H1 (cell line): ENCODE results near the gene ITPKB. TPM values are rescaled to one million over a fixed set of nuclear protein-coding genes. Genes with fewer than 3 reads are reported as not detected.

Source experiments
- CTCF ChIA-PET: fragments of 300-600 bp; sonication (Branson Sonifier 250); formaldehyde crosslinking; loops from one replicate; lab custom pipeline; 2021; ENCODE audit not compliant: partially characterized antibody; lab: Charles Lee
- POLR2A ChIA-PET: fragments of 300-600 bp; sonication (Branson Sonifier 250); formaldehyde crosslinking; loops from one replicate; lab custom pipeline; 2021; ENCODE audit warnings: inconsistent platforms; ENCODE audit not compliant: partially characterized antibody; lab: Charles Lee
- DNase-seq, 2 experiments: peaks; one replicate each; pipeline versions ENCODE4 v3.0.0 to v3.0.0-alpha.2; 2010 to 2022; ENCODE audit warnings: low spot score in 2 of 2, low read depth in 1 of 2, mixed read lengths in 1 of 2
- FAIRE-seq: peaks from 2 replicates; lab custom pipeline; 2011; peaks lifted over from hg19 to GRCh38; lab: Jason Lieb, UNC
- H2AFZ ChIP-seq: 2 replicates; pipeline ENCODE4 v1.8.1; 2012; ENCODE audit warnings: low read length, inconsistent platforms
- H2AK5ac ChIP-seq: 2 replicates; pipeline ENCODE4 v1.6.1; 2013; ENCODE audit warnings: low read depth, low read length
- H2BK120ac ChIP-seq: replicated peaks from 2 replicates; pipeline ENCODE3; 2013; ENCODE audit warnings: low read depth, low read length, inconsistent platforms
- H2BK12ac ChIP-seq: 2 replicates; pipeline ENCODE4 v1.6.1; 2013; ENCODE audit warnings: low read depth, low read length
- H2BK15ac ChIP-seq: 2 replicates; pipeline ENCODE4 v1.6.1; 2013; ENCODE audit warnings: low read length
- H2BK20ac ChIP-seq: 2 replicates; pipeline ENCODE4 v1.6.1; 2013; ENCODE audit warnings: low read length
- H2BK5ac ChIP-seq: 2 replicates; pipeline ENCODE4 v1.6.1; 2013; ENCODE audit warnings: low read depth, low read length
- H3K14ac ChIP-seq: 2 replicates; pipeline ENCODE4 v1.6.1; 2013; ENCODE audit warnings: inconsistent platforms; ENCODE audit not compliant: insufficient read length
- H3K18ac ChIP-seq: 2 replicates; pipeline ENCODE4 v1.6.1; 2013; ENCODE audit warnings: low read length; ENCODE audit errors: extremely low read depth
- H3K23ac ChIP-seq: 2 replicates; pipeline ENCODE4 v1.6.1; 2013; ENCODE audit warnings: inconsistent platforms; ENCODE audit not compliant: insufficient read length
- H3K23me2 ChIP-seq: 2 replicates; pipeline ENCODE4 v1.6.1; 2013; ENCODE audit warnings: low read depth, low read length
- H3K27ac ChIP-seq: 2 replicates; pipeline ENCODE4 v1.6.1; 2011; ENCODE audit warnings: low read depth, low read length, inconsistent platforms
- H3K27me3 ChIP-seq, 4 experiments: replicated peaks in 1 of 4; 1 replicate in 1 of 4; 2 replicates in 3 of 4; pipeline versions ENCODE4 v1.6.1 to v1.8.1; 2011 to 2013; ENCODE audit warnings: low read length in 3 of 4, mild to moderate bottlenecking in 3 of 4, inconsistent platforms in 2 of 4, mixed read lengths in 2 of 4, moderate library complexity in 1 of 4; ENCODE audit not compliant: control insufficient read depth in 3 of 4, insufficient read depth in 3 of 4; ENCODE audit errors: extremely low read depth in 1 of 4
- H3K36me3 ChIP-seq, 4 experiments: 2 replicates each; pipeline versions ENCODE4 v1.6.1 to v1.8.1; 2011 to 2013; ENCODE audit warnings: mild to moderate bottlenecking in 4 of 4, low read length in 3 of 4, moderate library complexity in 2 of 4, control low read depth in 1 of 4, inconsistent platforms in 1 of 4; ENCODE audit not compliant: insufficient read depth in 4 of 4, control insufficient read depth in 2 of 4
- H3K4ac ChIP-seq: replicated peaks from 2 replicates; pipeline ENCODE3; 2013; ENCODE audit warnings: low read length, low read depth, mixed read lengths, inconsistent platforms; ENCODE audit not compliant: insufficient read length
- H3K4me1 ChIP-seq, 4 experiments: replicated peaks in 1 of 4; 1 replicate in 1 of 4; 2 replicates in 3 of 4; pipeline versions ENCODE4 v1.6.1 to v1.8.1; 2011 to 2013; ENCODE audit warnings: low read length in 3 of 4, inconsistent platforms in 2 of 4, mixed read lengths in 1 of 4; ENCODE audit not compliant: insufficient read depth in 4 of 4, control insufficient read depth in 3 of 4
- H3K4me2 ChIP-seq, 2 experiments: 2 replicates each; pipeline versions ENCODE4 v1.6.1 to v1.8.1; 2011 to 2013; ENCODE audit warnings: low read depth in 2 of 2, low read length in 2 of 2, control low read depth in 1 of 2, inconsistent platforms in 1 of 2, mild to moderate bottlenecking in 1 of 2; ENCODE audit not compliant: insufficient read depth in 1 of 2
- H3K4me3 ChIP-seq, 4 experiments: fragments of 200-600, 300-600 bp in 1 of 4; sonication (generic), shearing (Covaris generic), sonication (Bioruptor Twin) in 1 of 4; 2 replicates each; pipeline versions ENCODE4 v1.5.1 to v1.8.1; 2011 to 2016; ENCODE audit warnings: low read length in 4 of 4, low read depth in 3 of 4, control low read depth in 2 of 4, inconsistent platforms in 2 of 4, mild to moderate bottlenecking in 2 of 4, mixed read lengths in 1 of 4, moderate library complexity in 1 of 4; ENCODE audit not compliant: insufficient read depth in 2 of 4; ENCODE audit errors: extremely low read depth in 1 of 4
- H3K56ac ChIP-seq: replicated peaks from 2 replicates; pipeline ENCODE3; 2013; ENCODE audit warnings: low read depth, mild to moderate bottlenecking, mixed read lengths, low read length, inconsistent platforms; ENCODE audit not compliant: insufficient read length
- H3K79me1 ChIP-seq: 2 replicates; pipeline ENCODE4 v1.6.1; 2013; ENCODE audit warnings: low read depth, low read length, control low read depth
- H3K79me2 ChIP-seq, 2 experiments: 2 replicates each; pipeline versions ENCODE4 v1.6.1 to v1.8.1; 2012 to 2013; ENCODE audit warnings: low read length in 2 of 2, mild to moderate bottlenecking in 2 of 2, inconsistent platforms in 1 of 2; ENCODE audit not compliant: insufficient read depth in 2 of 2, control insufficient read depth in 1 of 2
- H3K9ac ChIP-seq, 4 experiments: replicated peaks in 1 of 4; 1 replicate in 1 of 4; 2 replicates in 3 of 4; pipeline versions ENCODE4 v1.6.1 to v1.8.1; 2011 to 2013; ENCODE audit warnings: low read depth in 3 of 4, low read length in 3 of 4, control low read depth in 2 of 4, mild to moderate bottlenecking in 2 of 4, moderate library complexity in 2 of 4, inconsistent platforms in 1 of 4; ENCODE audit errors: extremely low read depth in 1 of 4
- H3K9me3 ChIP-seq, 2 experiments: 2 replicates each; pipeline versions ENCODE4 v1.6.1 to v1.8.1; 2012 to 2013; ENCODE audit warnings: mild to moderate bottlenecking in 2 of 2, moderate library complexity in 2 of 2, control low read depth in 1 of 2, inconsistent platforms in 1 of 2, low read depth in 1 of 2, low read length in 1 of 2, mixed read lengths in 1 of 2; ENCODE audit not compliant: insufficient read depth in 2 of 2
- H4K20me1 ChIP-seq, 2 experiments: replicated peaks in 1 of 2; 2 replicates each; pipeline versions ENCODE3 to v1.8.1; 2011 to 2013; ENCODE audit warnings: inconsistent platforms in 2 of 2, low read length in 2 of 2, mild to moderate bottlenecking in 1 of 2; ENCODE audit not compliant: insufficient read depth in 2 of 2, control insufficient read depth in 1 of 2
- H4K5ac ChIP-seq: 2 replicates; pipeline ENCODE4 v1.6.1; 2013; ENCODE audit warnings: low read length, low read depth, mixed read lengths, inconsistent platforms; ENCODE audit not compliant: insufficient read length
- H4K8ac ChIP-seq: 2 replicates; pipeline ENCODE4 v1.8.0; 2013; ENCODE audit warnings: mild to moderate bottlenecking, moderate library complexity, low read length, inconsistent platforms; ENCODE audit not compliant: insufficient read depth; ENCODE audit errors: extremely low read depth
- H4K91ac ChIP-seq: replicated peaks from 2 replicates; pipeline ENCODE3; 2013; ENCODE audit warnings: low read length, mixed read lengths, inconsistent platforms; ENCODE audit not compliant: insufficient read length
- CEBPB ChIP-seq: IDR thresholded peaks from 2 replicates; pipeline ENCODE4 v1.6.1; 2012; ENCODE audit warnings: low read depth, low read length
- E2F6 ChIP-seq: IDR thresholded peaks from 2 replicates; pipeline ENCODE4 v1.6.1; 2012; ENCODE audit warnings: inconsistent platforms
- KDM1A ChIP-seq: fragments of 200-600, 300-600 bp; sonication (generic); IDR thresholded peaks from 2 replicates; pipeline ENCODE4 v1.7.1; 2016; ENCODE audit warnings: mild to moderate bottlenecking, low read length, borderline replicate concordance
- WGBS, 2 experiments: shearing (Covaris generic) in 1 of 2; methylation state at CpG; one replicate each; pipeline versions ENCODE4 v1.1.6 to v1.1.7; 2013 to 2015; ENCODE audit warnings: low lambda C conversion rate in 2 of 2, mixed read lengths in 2 of 2, inconsistent platforms in 1 of 2, low coverage in 1 of 2, missing lambda C conversion rate in 1 of 2; ENCODE audit not compliant: insufficient replicate concordance in 2 of 2, insufficient coverage in 1 of 2, insufficient read length in 1 of 2; ENCODE audit errors: extremely low coverage in 1 of 2, missing lambda C conversion rate in 1 of 2; 5-methylcytosine and 5-hydroxymethylcytosine counted together
- polyA plus RNA-seq, 7 experiments: library from polyadenylated mRNA; depleted of rRNA in 3 of 7; stranded (reverse) in 5 of 7; unstranded in 2 of 7; fragments of >200 nt in 5 of 7; fragments of 200-250 nt in 2 of 7; gene quantifications; 1 replicate in 5 of 7; 2 replicates in 1 of 7; 4 replicates in 1 of 7; pipeline versions ENCODE4 v1.2.1 to v1.2.3, GENCODE V29; 2011 to 2013; ENCODE audit warnings: missing spikeins in 2 of 7, mixed read lengths in 2 of 7
- total RNA-seq: library from RNA; stranded (reverse); fragmentation: NEBNext Ultra II Directional; extraction: Animal tissue kit (Norgen Biotek cat#: 25700); gene quantifications from 2 replicates; pipeline ENCODE4 v1.2.1, GENCODE V29; 2021

Gene ITPKB
- total and polyA plus RNA-seq, 2 of the 8 experiments (the other 6 are each of a cell fraction or from before 2014, with no cell fraction given): 1.7 to 4.8 TPM

- peak overlapping the region; percentile 24; the same call in 1 of the 2 replicates for H2BK15ac ChIP-seq
- H4K8ac ChIP-seq: no peak overlapping the region
- H2BK12ac ChIP-seq: peak overlapping the region; percentile 65
- H2AK5ac ChIP-seq: no peak overlapping the region
- no peak overlapping the region for H2AFZ ChIP-seq
- no peaks in the 10 kb centered on the region; the same call in 1 of the 2 replicates for H3K79me1 ChIP-seq
- FAIRE-seq: no peak
- no peak for DNase-seq
- H3K18ac ChIP-seq: no peak overlapping the region
- ChIA-PET CTCF (interaction anchor here (1.0 kb wide), 1 partner anchor 13 kb away, joined by 3 read pairs; no protein-coding TSS in a partner anchor), POLR2A (no interaction called here)
- H3K14ac ChIP-seq: no peak overlapping the region
- 83% methylated on average over 17 of the region's 17 CpGs; no CpG with 5 or more reads in 1 of the 2 experiments for WGBS, 2 experiments
- H4K91ac ChIP-seq: no peak overlapping the region
- H2BK120ac ChIP-seq: no peak overlapping the region
- peak overlapping the region in 1 of 2 experiments; percentile 9; a peak in 1 of 4 replicates for H3K4me2 ChIP-seq
- H2BK20ac ChIP-seq: no peak overlapping the region
- no peak overlapping the region for H4K5ac ChIP-seq
- H3K9ac ChIP-seq: no peak overlapping the region
- no peaks in the 10 kb centered on the region for H3K79me2 ChIP-seq
- no peak overlapping the region for H3K23ac ChIP-seq
- H3K4ac ChIP-seq: no peak overlapping the region
- no peaks in the 10 kb centered on the region for H4K20me1 ChIP-seq
- H3K56ac ChIP-seq: no peak overlapping the region
- no peak overlapping the region for H2BK5ac ChIP-seq
- H3K36me3 ChIP-seq: no peaks in the 10 kb centered on the region
- peaks cover 0 to 7% (median 4%) of the 10 kb centered on the region in 4 experiments; a peak in 3 of 7 replicates for H3K4me1 ChIP-seq
- H3K27ac ChIP-seq: no peak overlapping the region
- H3K9me3 ChIP-seq: no peaks in the 10 kb centered on the region
- H3K23me2 ChIP-seq: peaks cover 3% of the 10 kb centered on the region; the same call in 1 of the 2 replicates
- peaks cover 0 to 10% (median 5%) of the 10 kb centered on the region in 4 experiments; a peak in 4 of 7 replicates for H3K27me3 ChIP-seq
- no peak overlapping the region for H3K4me3 ChIP-seq
- TF ChIP-seq KDM1A: no peak
- no peak for TF ChIP-seq CEBPB
- TF ChIP-seq E2F6: no peak
Measured at GRCh38 chr1:226674892-226675714, 64.0 kb downstream of the ITPKB start.
